Posterior vena cava (tissue), 2 donors: ENCODE results near the gene VRK3. TPM values are rescaled to one million over a fixed set of nuclear protein-coding genes. Genes with fewer than 3 reads are reported as not detected.
"Not testable (repeated sequence)": the region's sequence is repeated elsewhere in the genome, so short reads cannot be mapped to it uniquely, and the experiment has no call there.

Source experiments
- DNase-seq: peaks from one replicate; pipeline ENCODE4 v3.0.0-alpha.2; 2020; ENCODE audit warnings: low spot score
- intact Hi-C, 2 donors: fragments of 100-400 bp; cut with DNase I; formaldehyde crosslinking; loops; one replicate each; pipeline versions ENCODE4 v1.14.1 to v1.14.2; 2022 to 2023
- total RNA-seq, 2 donors: library from RNA; stranded (reverse); fragmentation: NEBNext Ultra II Directional; extraction: Animal tissue kit (Norgen Biotek cat#: 25700); gene quantifications; one replicate each; pipeline ENCODE4 v1.2.1, GENCODE V29; 2021
- donor health status: DM: yes; HTN: yes; CAD: no.
- donor health status: DM: yes; HTN: yes; CAD: no.

The VRK3 gene
- total RNA-seq, 2 donors from 2014 or later, result 19.7 to 23.0 TPM

DNA sequence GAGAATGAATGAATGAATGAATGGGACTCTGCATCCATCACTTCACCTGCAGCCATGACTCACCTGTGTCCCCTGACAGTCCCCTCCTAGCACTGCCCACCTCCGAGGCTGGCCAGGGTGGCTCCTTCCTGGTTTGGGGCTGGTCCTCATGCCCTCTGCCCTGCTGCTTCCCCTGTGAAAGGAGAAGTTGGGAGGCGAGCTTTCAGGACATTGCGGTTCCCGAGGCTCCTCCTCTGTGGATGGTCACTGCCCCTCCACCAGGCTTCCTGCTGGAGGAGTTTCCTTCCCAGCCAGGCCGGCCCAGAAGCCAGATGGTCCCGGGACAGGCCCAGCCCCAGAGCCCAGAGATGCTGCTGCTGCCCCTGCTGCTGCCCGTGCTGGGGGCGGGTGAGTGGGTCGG is 55.8 kb downstream of the VRK3 start:
- intact Hi-C loops, DNase-seq: not testable (repeated sequence)

GRCh38 chr19:49968279-49968922 is 56.8 kb downstream of the VRK3 start:
- intact Hi-C loops, result no loop called here
- DNase-seq, result no peak

DNA sequence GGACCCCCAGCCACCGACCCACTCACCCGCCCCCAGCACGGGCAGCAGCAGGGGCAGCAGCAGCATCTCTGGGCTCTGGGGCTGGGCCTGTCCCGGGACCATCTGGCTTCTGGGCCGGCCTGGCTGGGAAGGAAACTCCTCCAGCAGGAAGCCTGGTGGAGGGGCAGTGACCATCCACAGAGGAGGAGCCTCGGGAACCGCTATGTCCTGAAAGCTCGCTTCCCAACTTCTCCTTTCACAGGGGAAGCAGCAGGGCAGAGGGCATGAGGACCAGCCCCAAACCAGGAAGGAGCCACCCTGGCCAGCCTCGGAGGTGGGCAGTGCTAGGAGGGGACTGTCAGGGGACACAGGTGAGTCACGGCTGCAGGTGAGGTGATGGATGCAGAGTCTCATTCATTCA is 64.2 kb downstream of the VRK3 start, which contains the start of gene SIGLEC11:
Gene SIGLEC11 (minus strand): TSS at position 193 of the 400 bp plus-strand sequence. CDS start 91 bp downstream, at position 102.
- intact Hi-C loops, result not testable (repeated sequence)

DNA sequence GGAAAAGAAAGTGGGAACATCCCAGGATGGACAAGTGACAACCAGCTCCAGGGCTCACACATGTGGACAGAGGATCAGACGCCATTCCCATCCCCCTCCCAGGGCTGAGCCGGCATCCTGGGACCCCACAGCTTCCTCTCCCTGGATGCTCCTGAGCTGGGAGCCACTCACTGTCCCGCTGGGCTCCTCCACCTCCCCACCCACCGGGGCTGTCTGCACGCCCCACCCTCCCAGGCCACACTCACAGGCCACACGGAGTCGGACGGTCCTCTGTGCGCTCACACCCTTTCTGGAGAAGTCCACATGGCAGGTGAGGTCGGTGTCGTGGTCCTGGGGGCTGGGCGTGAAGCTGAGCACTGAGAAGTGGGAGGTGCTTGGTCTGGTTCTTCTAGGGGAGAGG is 65.3 kb downstream of the VRK3 start:
- peak; percentile 35 for DNase-seq
- intact Hi-C loops, result not testable (repeated sequence)

More for the DNA sequence above, 64.2 kb downstream of the VRK3 start, which contains the start of gene SIGLEC11:
- DNase-seq, result peak; percentile 47

- DNase-seq, result peak; percentile 31
- intact Hi-C loops, result not testable (repeated sequence)
These were observed 66.6 kb downstream of the VRK3 start for GRCh38 chr19:49958596-49958995.

GRCh38 chr19:49958144-49958543 is 67.0 kb downstream of the VRK3 start:
- intact Hi-C loops, result not testable (repeated sequence)

DNA sequence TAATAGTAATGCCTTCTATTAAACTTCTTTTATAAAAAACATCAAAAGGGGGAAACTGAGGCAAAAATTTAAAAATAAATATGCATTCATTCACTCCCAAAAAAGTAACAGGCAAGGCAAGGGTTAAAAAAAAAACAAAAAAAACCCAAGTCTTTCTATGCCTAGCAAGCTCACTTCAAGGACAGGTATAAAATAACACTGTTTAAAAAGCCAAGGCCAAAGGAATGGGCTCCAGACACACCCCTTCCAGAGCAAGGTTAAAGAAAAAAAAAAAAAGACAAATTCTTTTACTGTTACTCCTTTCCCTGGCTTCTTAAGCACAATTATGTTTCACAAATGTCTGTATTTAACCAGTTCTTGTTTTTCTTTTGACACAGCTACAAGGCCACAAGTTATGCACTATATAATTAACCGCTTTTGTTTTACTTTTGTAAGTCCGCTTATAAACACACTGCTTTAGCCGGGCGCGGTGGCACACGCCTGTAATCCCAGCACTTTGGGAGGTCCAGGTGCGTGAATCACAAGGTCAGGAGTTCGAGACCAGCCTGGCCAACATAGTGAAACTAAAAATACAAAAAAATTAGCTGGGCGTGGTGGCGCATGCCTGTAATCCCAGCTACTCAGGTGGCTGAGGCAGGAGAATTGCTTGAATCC is 67.8 kb downstream of the VRK3 start:
- peak; percentile 20 for DNase-seq
- intact Hi-C loops, result no loop called here

More at GRCh38 chr19:49958144-49958543, 67.0 kb downstream of the VRK3 start:
- DNase-seq, result peak; percentile 16

DNA sequence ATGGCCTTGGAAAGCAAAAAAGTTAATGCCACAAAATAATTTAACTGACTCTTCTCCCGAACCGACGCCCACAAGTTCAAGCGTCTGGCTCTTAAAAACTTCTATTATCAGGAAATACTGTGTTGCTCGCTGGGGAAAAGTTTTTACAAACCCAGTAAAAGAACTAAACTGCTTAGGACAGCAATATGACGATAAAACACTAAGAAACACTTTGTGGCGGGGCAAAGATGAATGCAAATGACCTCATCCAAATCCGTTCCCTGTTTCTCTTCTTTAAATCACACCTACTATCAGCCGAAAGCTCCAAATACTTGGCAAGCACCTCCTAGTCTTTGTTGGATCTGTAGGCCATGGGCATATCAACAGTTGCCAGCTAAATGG is 69.1 kb downstream of the VRK3 start:
- peak; percentile 10 for DNase-seq
- intact Hi-C loops, result no loop called here

GRCh38 chr19:49954933-49955332 is 70.2 kb downstream of the VRK3 start:
- peak; percentile 26 for DNase-seq
- intact Hi-C loops, result no loop called here

DNA sequence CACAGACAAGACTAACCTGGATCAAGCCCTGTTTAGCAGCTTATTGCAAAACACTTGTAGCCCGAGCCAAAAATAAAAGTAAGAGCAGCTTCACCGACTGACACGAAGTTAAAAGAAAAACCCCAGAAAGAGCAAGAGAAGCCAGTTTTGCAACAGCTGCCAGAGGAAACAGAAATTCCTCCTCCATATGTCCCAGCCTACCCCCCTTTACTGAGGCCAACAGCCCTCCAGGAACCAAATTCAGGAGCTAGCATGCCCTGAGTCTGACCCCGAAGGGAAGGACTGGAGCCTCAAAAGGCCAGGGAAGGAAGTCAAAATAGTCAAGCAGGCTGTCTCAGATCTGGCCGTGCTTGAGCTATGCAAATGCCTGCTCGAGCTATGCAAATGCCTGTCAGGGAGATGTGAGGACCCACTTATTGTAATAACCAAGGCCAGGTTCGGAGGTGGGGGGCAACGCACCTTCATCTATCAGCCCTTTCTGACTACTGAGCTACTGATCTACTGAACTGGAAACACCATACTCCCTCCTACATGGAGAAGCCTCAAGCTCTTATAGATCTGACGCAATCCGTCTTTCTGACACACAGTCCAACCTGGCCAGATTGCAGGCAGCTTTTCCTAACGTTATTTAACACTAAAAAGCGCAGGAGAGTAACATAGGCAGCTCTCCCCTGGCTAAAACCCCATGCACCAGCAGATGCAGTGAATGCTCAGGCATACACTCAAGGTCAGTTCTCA is 70.9 kb downstream of the VRK3 start:
- intact Hi-C loops, result no loop called here
- peak; percentile 62 for DNase-seq

- intact Hi-C loops, result no loop called here
- DNase-seq, result peak; percentile 10
These were observed 71.8 kb downstream of the VRK3 start for GRCh38 chr19:49953416-49953815.

DNA sequence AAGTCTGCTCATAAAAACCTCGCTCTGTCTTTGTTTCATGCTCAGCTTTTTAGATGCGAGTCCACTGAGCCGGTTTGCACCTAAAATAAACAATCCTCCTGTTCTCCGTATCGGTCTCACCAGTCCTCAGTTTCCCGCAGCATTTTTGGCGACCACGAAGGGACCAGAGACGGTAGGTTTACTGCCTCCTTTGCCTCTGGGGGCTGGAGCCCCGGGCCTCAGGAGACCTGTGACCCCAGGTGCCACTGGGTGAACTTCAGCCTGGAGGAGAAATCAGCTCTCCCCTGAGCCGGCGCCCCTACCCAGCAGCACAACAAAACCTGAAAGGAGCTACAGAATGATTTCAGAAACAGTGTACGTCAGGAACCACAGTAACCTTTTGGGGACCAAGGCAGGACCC is 72.3 kb downstream of the VRK3 start:
- intact Hi-C loops, result no loop called here
- peak; percentile 70 for DNase-seq

GRCh38 chr19:49952479-49952836 is 72.7 kb downstream of the VRK3 start:
- DNase-seq, result no peak
- intact Hi-C loops, result no loop called here

- DNase-seq, result peak; percentile 52
- intact Hi-C loops, result no loop called here
These were observed 73.2 kb downstream of the VRK3 start for GRCh38 chr19:49951806-49952478.

DNA sequence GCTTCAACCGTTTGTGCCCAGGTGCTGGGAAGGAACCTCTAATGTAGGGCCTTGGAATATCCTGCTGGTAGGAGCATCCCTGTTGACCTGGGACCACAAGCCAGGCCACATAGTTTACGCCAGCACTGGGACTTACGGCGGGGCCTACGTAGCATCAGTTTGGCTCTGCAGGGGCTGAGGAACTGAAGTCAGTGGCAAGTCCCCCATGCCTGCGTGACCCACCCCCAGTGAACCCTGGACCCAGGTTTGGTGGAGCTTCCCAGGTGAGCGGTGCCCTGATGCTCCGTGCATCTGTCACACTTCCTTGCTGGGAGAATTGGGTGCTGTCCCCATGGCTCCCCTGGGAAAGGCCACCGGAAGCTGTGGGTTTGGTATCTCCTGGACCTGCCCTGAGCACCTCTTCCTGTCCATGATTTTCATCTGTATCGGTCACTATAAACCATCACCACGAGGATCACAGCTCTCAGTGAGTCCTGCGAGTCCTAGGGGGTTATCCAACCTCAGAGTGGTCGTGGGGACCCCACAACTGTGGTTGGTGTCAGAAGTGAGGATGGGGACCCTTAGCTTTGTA is 74.1 kb downstream of the VRK3 start:
- intact Hi-C loops, result no loop called here

DNA sequence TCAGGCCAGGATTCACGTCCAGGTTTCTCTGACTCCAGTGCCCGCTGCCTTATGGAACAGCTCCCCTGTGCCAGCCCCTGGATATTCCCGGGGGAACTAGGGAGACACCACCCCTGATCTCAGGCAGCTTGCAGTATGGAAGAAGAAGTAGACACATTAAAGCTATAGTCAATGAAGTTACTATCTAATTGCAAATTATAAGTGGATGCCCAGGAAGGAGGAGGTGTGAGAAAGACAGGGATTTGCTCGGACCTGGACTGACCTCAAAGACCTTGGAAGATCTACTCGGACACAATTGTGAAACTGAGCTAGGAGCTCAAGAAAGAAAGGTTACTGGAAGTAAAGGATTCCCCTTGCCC is 74.6 kb downstream of the VRK3 start:
- peak; percentile 18 for DNase-seq
- intact Hi-C loops, result no loop called here

More for the DNA sequence above, 74.1 kb downstream of the VRK3 start:
- DNase-seq, result peak; percentile 79

DNA sequence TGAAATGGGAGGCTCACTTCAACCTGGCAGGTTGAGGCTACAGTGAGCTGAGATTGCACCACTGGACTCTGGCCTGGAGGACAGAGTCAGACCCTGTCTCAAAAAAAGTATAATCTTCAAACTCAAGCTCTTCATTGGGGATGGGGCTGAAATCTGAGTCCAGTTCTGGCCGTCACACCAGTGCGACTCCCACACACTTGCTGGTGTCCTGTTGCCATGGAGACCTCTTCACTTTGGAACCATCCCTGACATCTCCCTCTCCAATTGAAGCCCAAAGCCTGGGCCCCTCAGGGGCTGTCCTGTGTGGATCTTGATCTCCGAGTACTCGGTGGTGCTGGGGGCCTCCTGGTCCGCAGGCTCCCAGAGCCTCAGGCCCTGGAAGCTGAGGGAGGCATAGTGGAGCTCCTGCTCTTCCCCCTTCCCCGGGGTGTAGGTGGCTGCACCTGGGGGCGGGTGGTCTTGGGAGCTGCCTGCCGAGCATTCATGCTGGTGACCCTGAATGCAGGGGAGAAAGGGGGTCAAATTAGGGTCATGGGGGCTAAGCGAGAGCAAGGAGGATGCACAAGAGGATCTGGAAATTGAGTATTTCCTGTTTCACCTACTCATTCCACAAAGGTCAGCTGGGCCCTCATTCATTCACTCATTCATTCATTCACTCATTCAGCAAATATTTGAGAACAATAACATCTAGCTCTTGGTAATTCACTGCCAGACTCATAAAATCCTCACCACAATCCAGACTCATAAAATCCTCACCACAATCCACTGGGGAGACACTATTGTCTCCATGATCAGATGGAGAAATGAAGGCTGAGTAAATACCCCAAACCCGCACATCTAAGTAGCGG is 75.2 kb downstream of the VRK3 start:
- intact Hi-C loops, result loop anchor here in 1 of 2 donors (5.0 kb wide), 1 partner anchor 372 kb away; no protein-coding TSS in a partner anchor
- peak; percentile 37 for DNase-seq

DNA sequence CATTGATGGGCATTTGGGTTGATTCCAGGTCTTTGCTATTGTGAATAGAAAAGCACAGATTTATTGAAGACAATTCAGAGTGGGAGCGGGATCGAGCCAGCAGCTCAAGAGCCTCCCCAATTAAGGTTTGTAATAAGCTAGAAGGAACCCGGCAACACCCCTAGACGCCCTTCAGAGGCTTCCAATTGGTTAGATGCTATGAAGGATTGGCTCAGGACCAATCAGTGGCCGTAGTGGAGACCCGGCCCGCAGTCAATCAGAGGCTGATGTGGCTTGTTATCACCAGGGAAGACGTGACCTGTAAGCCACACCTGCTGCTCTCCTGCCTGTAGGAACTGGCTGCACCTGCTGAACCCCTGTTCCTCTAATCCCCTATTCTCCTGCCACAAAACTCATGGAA is 78.8 kb downstream of the VRK3 start:
- intact Hi-C loops, result loop anchor here in 1 of 2 donors (5.0 kb wide), 1 partner anchor 376 kb away; no protein-coding TSS in a partner anchor
- DNase-seq, result peak; percentile 22
